ENCODE data around the gene GASK1A. TPM values are rescaled to one million over a fixed set of nuclear protein-coding genes. Genes with fewer than 3 reads are reported as not detected.
A peak's percentile ranks its signal among the peaks of the same experiment; 100 is the strongest.

The GASK1A gene
- total RNA-seq, 1 donor from 2014 or later: not detected

- H3K4me3 Mint-ChIP-seq (ENCODE audit: unreplicated experiment): no peak overlapping the region
- H3K36me3 Mint-ChIP-seq (ENCODE audit: unreplicated experiment): peaks cover 5% of the 10 kb centered on the region
- no peak overlapping the region for H3K27ac Mint-ChIP-seq (ENCODE audit: unreplicated experiment)
- peak; percentile 69 for TF ChIP-seq CTCF (IDR thresholded peaks at IDR 0.05; ENCODE audit: partially characterized antibody, unreplicated experiment)
- DNase-seq: no peak
- H3K4me1 Mint-ChIP-seq (ENCODE audit: low read depth, unreplicated experiment): no peaks in the 10 kb centered on the region
- no peaks in the 10 kb centered on the region for H3K9me3 Mint-ChIP-seq (ENCODE audit: unreplicated experiment)
- H3K27me3 Mint-ChIP-seq (ENCODE audit: unreplicated experiment): no peaks in the 10 kb centered on the region
Observed at GRCh38 chr3:43071313-43071893, 92.3 kb downstream of the GASK1A start.

- no peaks in the 10 kb centered on the region for H3K9me3 Mint-ChIP-seq (ENCODE audit: unreplicated experiment)
- no peak for TF ChIP-seq CTCF (IDR thresholded peaks at IDR 0.05; ENCODE audit: partially characterized antibody, unreplicated experiment)
Observed at GRCh38 chr3:43072361-43072760, 93.2 kb downstream of the GASK1A start.

GRCh38 chr3:43073116-43073835 is 94.2 kb downstream of the GASK1A start:
- H3K27me3 Mint-ChIP-seq (ENCODE audit: unreplicated experiment): no peaks in the 10 kb centered on the region
- no peak overlapping the region for H3K4me3 Mint-ChIP-seq (ENCODE audit: unreplicated experiment)
- no peak for TF ChIP-seq CTCF (IDR thresholded peaks at IDR 0.05; ENCODE audit: partially characterized antibody, unreplicated experiment)
- DNase-seq: no peak
- no peak overlapping the region for H3K27ac Mint-ChIP-seq (ENCODE audit: unreplicated experiment)
- H3K36me3 Mint-ChIP-seq (ENCODE audit: unreplicated experiment): peaks cover 11% of the 10 kb centered on the region
- no peaks in the 10 kb centered on the region for H3K4me1 Mint-ChIP-seq (ENCODE audit: low read depth, unreplicated experiment)
- no peaks in the 10 kb centered on the region for H3K9me3 Mint-ChIP-seq (ENCODE audit: unreplicated experiment)

More at GRCh38 chr3:43072361-43072760, 93.2 kb downstream of the GASK1A start:
- Mint-ChIP-seq H3K36me3 (ENCODE audit: unreplicated experiment) (peaks cover 5% of the 10 kb centered on the region), H3K4me3 (ENCODE audit: unreplicated experiment) (no peak overlapping the region), H3K27me3 (ENCODE audit: unreplicated experiment) (no peaks in the 10 kb centered on the region), H3K4me1 (ENCODE audit: low read depth, unreplicated experiment) (no peaks in the 10 kb centered on the region), H3K27ac (ENCODE audit: unreplicated experiment) (no peak overlapping the region)
- DNase-seq: no peak

- Mint-ChIP-seq H3K4me1 (ENCODE audit: low read depth, unreplicated experiment) (no peaks in the 10 kb centered on the region), H3K27me3 (ENCODE audit: unreplicated experiment) (no peaks in the 10 kb centered on the region), H3K27ac (ENCODE audit: unreplicated experiment) (no peak overlapping the region), H3K4me3 (ENCODE audit: unreplicated experiment) (no peak overlapping the region), H3K36me3 (ENCODE audit: unreplicated experiment) (peaks cover 15% of the 10 kb centered on the region), H3K9me3 (ENCODE audit: unreplicated experiment) (no peaks in the 10 kb centered on the region)
- no peak for TF ChIP-seq CTCF (IDR thresholded peaks at IDR 0.05; ENCODE audit: partially characterized antibody, unreplicated experiment)
- DNase-seq: no peak
Observed at GRCh38 chr3:43073836-43074220, 94.7 kb downstream of the GASK1A start.

- no peaks in the 10 kb centered on the region for H3K4me1 Mint-ChIP-seq (ENCODE audit: low read depth, unreplicated experiment)
- DNase-seq: no peak
- peaks cover 19% of the 10 kb centered on the region for H3K36me3 Mint-ChIP-seq (ENCODE audit: unreplicated experiment)
- H3K27ac Mint-ChIP-seq (ENCODE audit: unreplicated experiment): no peak overlapping the region
- H3K9me3 Mint-ChIP-seq (ENCODE audit: unreplicated experiment): no peaks in the 10 kb centered on the region
- no peak overlapping the region for H3K4me3 Mint-ChIP-seq (ENCODE audit: unreplicated experiment)
- no peaks in the 10 kb centered on the region for H3K27me3 Mint-ChIP-seq (ENCODE audit: unreplicated experiment)
- no peak for TF ChIP-seq CTCF (IDR thresholded peaks at IDR 0.05; ENCODE audit: partially characterized antibody, unreplicated experiment)
Observed at GRCh38 chr3:43074482-43074881, 95.4 kb downstream of the GASK1A start.

All from glutamatergic neuron (in vitro differentiated cells).